ENCODE measurements around the gene DLG2.

The DLG2 gene

GRCh38 chr11:84721561-84721961 lies 905.6 kb downstream of the DLG2 start:
- no peak for DNase-seq

GRCh38 chr11:84720706-84721402 lies 906.3 kb downstream of the DLG2 start:
- peak; percentile 80 for DNase-seq

- DNase-seq, result peak; percentile 67
These were observed 907.1 kb downstream of the DLG2 start for GRCh38 chr11:84719935-84720577.

- peak; percentile 61 for DNase-seq
These were observed 912.8 kb downstream of the DLG2 start for GRCh38 chr11:84714316-84714780.

- DNase-seq, result no peak
These were observed 935.3 kb downstream of the DLG2 start for GRCh38 chr11:84691830-84692229.

GRCh38 chr11:84687433-84687832 lies 939.7 kb downstream of the DLG2 start:
- no peak for DNase-seq

- DNase-seq, result no peak
These were observed 940.4 kb downstream of the DLG2 start for GRCh38 chr11:84686716-84687115.

GRCh38 chr11:84685976-84686375 lies 941.2 kb downstream of the DLG2 start:
- DNase-seq, result no peak

- DNase-seq, result no peak
These were observed 942.0 kb downstream of the DLG2 start for GRCh38 chr11:84685149-84685548.

GRCh38 chr11:84681456-84681855 lies 945.7 kb downstream of the DLG2 start:
- no peak for DNase-seq

GRCh38 chr11:84675396-84676025 lies 951.6 kb downstream of the DLG2 start:
- DNase-seq, result no peak

- peak; percentile 84 for DNase-seq
These were observed 953.4 kb downstream of the DLG2 start for GRCh38 chr11:84673753-84674152.

- DNase-seq, result no peak
These were observed 955.7 kb downstream of the DLG2 start for GRCh38 chr11:84671325-84671999.

- DNase-seq, result no peak
These were observed 963.4 kb downstream of the DLG2 start for GRCh38 chr11:84663731-84664130.

GRCh38 chr11:84660257-84660977 lies 966.7 kb downstream of the DLG2 start:
- DNase-seq, result no peak

GRCh38 chr11:84655712-84656111 lies 971.4 kb downstream of the DLG2 start:
- DNase-seq, result no peak

- no peak for DNase-seq
These were observed 978.7 kb downstream of the DLG2 start for GRCh38 chr11:84648471-84648870.

- DNase-seq, result no peak
These were observed 981.0 kb downstream of the DLG2 start for GRCh38 chr11:84645988-84646694.

GRCh38 chr11:84642500-84642899 lies 984.6 kb downstream of the DLG2 start:
- no peak for DNase-seq

GRCh38 chr11:84634309-84634708 lies 992.8 kb downstream of the DLG2 start:
- peak; percentile 31 for DNase-seq

GRCh38 chr11:84628871-84629620 lies 998.1 kb downstream of the DLG2 start:
- peak; percentile 42 for DNase-seq

All from NCI-H774 (cell line).